Endothelial cell of umbilical vein (primary cell): ENCODE results near the gene TAF3. TPM values are rescaled to one million over a fixed set of nuclear protein-coding genes. Genes with fewer than 3 reads are reported as not detected.

Experiments
- BruUV-seq: library from RNA; stranded (reverse); fragments of 400-500 nt; replicated peaks from 2 replicates; lab custom pipeline; 2021; lab: Mats Ljungman, UMichigan
- CTCF ChIA-PET: fragments of 300-600, 350-600 bp; sonication (Branson Sonifier 250); formaldehyde crosslinking; loops from one replicate; lab custom pipeline; 2021; ENCODE audit warnings: antibody characterized with exemption, inconsistent platforms; lab: Charles Lee
- POLR2A ChIA-PET: fragments of 300-600, 350-600 bp; sonication (Branson Sonifier 250); formaldehyde crosslinking; loops from one replicate; lab custom pipeline; 2021; ENCODE audit warnings: antibody characterized with exemption, inconsistent platforms; lab: Charles Lee
- DNase-seq: peaks from one replicate; pipeline ENCODE4 v3.0.0-alpha.2; 2011; ENCODE audit warnings: low read depth, low spot score
- FAIRE-seq: peaks from 2 replicates; lab custom pipeline; 2011; peaks lifted over from hg19 to GRCh38; lab: Jason Lieb, UNC
- H2AFZ ChIP-seq: 2 replicates; pipeline ENCODE4 v1.6.0; 2012; ENCODE audit warnings: low read depth, low read length, control low read depth, inconsistent platforms
- H3K27ac ChIP-seq: 2 replicates; pipeline ENCODE4 v1.5.1; 2011; ENCODE audit warnings: low read depth, mild to moderate bottlenecking, control low read depth, low read length, moderate library complexity; ENCODE audit not compliant: insufficient read depth
- H3K27me3 ChIP-seq, 2 experiments: 2 replicates each; pipeline versions ENCODE4 v1.6.0 to v1.6.1; 2011; ENCODE audit warnings: low read length in 2 of 2, mixed read lengths in 1 of 2; ENCODE audit not compliant: control insufficient read depth in 2 of 2, insufficient read depth in 2 of 2
- H3K36me3 ChIP-seq, 2 experiments: 2 replicates in 1 of 2; 3 replicates in 1 of 2; pipeline ENCODE4 v1.5.1; 2011; ENCODE audit warnings: low read length in 2 of 2, mild to moderate bottlenecking in 1 of 2, moderate library complexity in 1 of 2; ENCODE audit not compliant: control insufficient read depth in 2 of 2, insufficient read depth in 2 of 2; ENCODE audit errors: extremely low read depth in 1 of 2
- H3K4me1 ChIP-seq: 3 replicates; pipeline ENCODE4 v1.5.1; 2011; ENCODE audit warnings: mild to moderate bottlenecking, low read length; ENCODE audit not compliant: control insufficient read depth, insufficient read depth; ENCODE audit errors: extremely low read depth
- H3K4me2 ChIP-seq: 2 replicates; pipeline ENCODE4 v1.6.1; 2011; ENCODE audit warnings: low read length, control low read depth, mixed read lengths; ENCODE audit not compliant: insufficient read depth
- H3K4me3 ChIP-seq, 3 experiments: fragments of 200-600 bp in 1 of 3; sonication (generic), shearing (Covaris generic) in 1 of 3; replicated peaks in 1 of 3; 2 replicates each; pipeline ENCODE4 v1.5.1; 2011 to 2016; ENCODE audit warnings: control low read depth in 3 of 3, low read length in 3 of 3, mild to moderate bottlenecking in 2 of 3, inconsistent platforms in 1 of 3, low read depth in 1 of 3, moderate library complexity in 1 of 3; ENCODE audit not compliant: insufficient read depth in 1 of 3
- H3K79me2 ChIP-seq: 2 replicates; pipeline ENCODE4 v1.6.0; 2012; ENCODE audit warnings: low read length, inconsistent platforms; ENCODE audit not compliant: control insufficient read depth, insufficient read depth
- H3K9ac ChIP-seq: replicated peaks from 2 replicates; pipeline ENCODE3; 2011; ENCODE audit warnings: low read length, control low read depth; ENCODE audit not compliant: insufficient read depth; ENCODE audit errors: extremely low read depth
- H3K9me1 ChIP-seq: replicated peaks from 3 replicates; pipeline ENCODE4 v1.6.0; 2011; ENCODE audit warnings: mild to moderate bottlenecking, low read length; ENCODE audit not compliant: control insufficient read depth, insufficient read depth; ENCODE audit errors: extremely low read depth
- H3K9me3 ChIP-seq: replicated peaks from 2 replicates; pipeline ENCODE4 v1.5.1; 2012; ENCODE audit warnings: low read length, inconsistent platforms; ENCODE audit not compliant: control insufficient read depth, insufficient read depth
- H4K20me1 ChIP-seq: replicated peaks from 2 replicates; pipeline ENCODE3; 2011; ENCODE audit warnings: mild to moderate bottlenecking, low read length; ENCODE audit not compliant: control insufficient read depth, insufficient read depth; ENCODE audit errors: extremely low read depth
- EZH2 ChIP-seq: IDR thresholded peaks from 2 replicates; pipeline ENCODE4 v1.6.1; 2012; ENCODE audit warnings: borderline replicate concordance, low read depth, mild to moderate bottlenecking, moderate library complexity, low read length, inconsistent platforms; ENCODE audit not compliant: severe bottlenecking
- FOS ChIP-seq: IDR thresholded peaks from 2 replicates; pipeline ENCODE4 v1.6.1; 2011; ENCODE audit warnings: mild to moderate bottlenecking, low read length, moderate library complexity, borderline replicate concordance; ENCODE audit not compliant: insufficient read depth
- GATA2 ChIP-seq: IDR thresholded peaks from 2 replicates; pipeline ENCODE4 v1.7.0; 2011; ENCODE audit warnings: low read depth, mild to moderate bottlenecking, moderate library complexity, mixed read lengths, low read length; ENCODE audit not compliant: insufficient read length, insufficient read depth
- JUN ChIP-seq: IDR thresholded peaks from 2 replicates; pipeline ENCODE4 v1.6.1; 2011; ENCODE audit warnings: borderline replicate concordance, low read depth; ENCODE audit not compliant: insufficient read length, insufficient read depth
- MYC ChIP-seq: IDR thresholded peaks from one replicate; pipeline ENCODE4 v1.6.1; 2011; ENCODE audit warnings: mild to moderate bottlenecking, low read depth, low read length
- POLR2A ChIP-seq: IDR thresholded peaks from 2 replicates; pipeline ENCODE4 v1.6.1; 2012; ENCODE audit warnings: low read depth, mild to moderate bottlenecking, control low read depth, low read length
- POLR2AphosphoS5 ChIP-seq: IDR thresholded peaks from 2 replicates; pipeline ENCODE4 v1.6.1; 2012; ENCODE audit warnings: low read depth, mild to moderate bottlenecking, control low read depth, low read length, moderate library complexity; ENCODE audit not compliant: insufficient read depth
- dilution Hi-C: fragments of 300-500 bp; cut with MboI; formaldehyde crosslinking; loops from one replicate; pipeline ENCODE4 v1.15.0; 2019; ENCODE audit warnings: low sequenced_read_pairs; ENCODE audit not compliant: extremely low pct_ligation_motif_present
- intact Hi-C: fragments of 100-400 bp; cut with micrococcal nuclease; formaldehyde crosslinking; loops from one replicate; pipeline ENCODE4 v1.10.0; 2022
- polyA plus RNA-seq, 4 experiments: library from polyadenylated mRNA; depleted of rRNA in 3 of 4; stranded (reverse) in 3 of 4; unstranded in 1 of 4; fragments of >200 nt; gene quantifications; 2 replicates each; pipeline versions ENCODE4 v1.2.1 to v1.2.3, GENCODE V29; 2011 to 2012; ENCODE audit warnings: missing spikeins in 1 of 4
- total RNA-seq: library from RNA; stranded (reverse); gene quantifications from 2 replicates; pipeline ENCODE4 v1.2.3, GENCODE V29; 2021
- TF ChIP-seq, protein P1 (sequence below): IDR thresholded peaks from 2 replicates; pipeline ENCODE4 v1.6.1; 2011; ENCODE audit not compliant: insufficient read depth, insufficient read length
- TF ChIP-seq, protein P2 (sequence below), 2 donors: IDR thresholded peaks; 1 replicate in 1 of 2; 2 replicates in 1 of 2; pipeline ENCODE4 v1.5.1; 2011; ENCODE audit warnings: low read length in 2 of 2, mild to moderate bottlenecking in 2 of 2, moderate library complexity in 2 of 2, control low read depth in 1 of 2, inconsistent platforms in 1 of 2, low read depth in 1 of 2; ENCODE audit not compliant: insufficient read depth in 1 of 2; ENCODE audit errors: extremely low read depth in 1 of 2

TAF3 gene
- total and polyA plus RNA-seq, 2 donors (not counting 3 experiments of a cell fraction or from before 2014, with no cell fraction given), result 2.4 to 10.5 TPM

DNA sequence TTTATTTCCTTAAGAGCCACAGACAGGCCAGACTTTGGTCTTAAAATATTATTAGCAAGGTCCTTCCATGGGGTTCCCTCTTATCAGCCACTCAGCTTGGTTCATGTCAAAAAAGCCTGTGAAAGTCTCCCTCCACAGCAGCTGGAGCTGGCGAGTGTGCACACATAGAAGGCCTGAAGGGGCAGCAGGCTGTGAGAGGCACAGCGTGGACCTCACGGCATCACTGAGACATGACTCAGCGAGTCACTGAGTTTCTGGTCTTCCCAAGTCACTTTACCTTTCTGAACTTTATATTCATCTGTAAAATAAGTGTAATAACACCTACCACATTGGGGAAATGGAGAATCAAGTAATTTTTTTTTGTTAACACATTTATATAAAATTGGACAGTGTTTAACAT lies 8.7 kb downstream of the TAF3 start:
- peaks cover 33% of the 10 kb centered on the region for H3K79me2 ChIP-seq
- H3K4me2 ChIP-seq, result no peak overlapping the region
- DNase-seq (no peak), FAIRE-seq (no peak)
- peaks cover 4% of the 10 kb centered on the region in 2 experiments for H3K36me3 ChIP-seq
- H2AFZ ChIP-seq, result no peak overlapping the region
- dilution Hi-C loops (no loop called here), intact Hi-C loops (no loop called here)
- peaks cover 2% of the 10 kb centered on the region for H3K4me1 ChIP-seq
- H3K27ac ChIP-seq, result no peak overlapping the region
- BruUV-seq, result no TSS peak
- no peaks in the 10 kb centered on the region for H4K20me1 ChIP-seq
- TF ChIP-seq FOS, result no peak
- TF ChIP-seq, protein P1, sequence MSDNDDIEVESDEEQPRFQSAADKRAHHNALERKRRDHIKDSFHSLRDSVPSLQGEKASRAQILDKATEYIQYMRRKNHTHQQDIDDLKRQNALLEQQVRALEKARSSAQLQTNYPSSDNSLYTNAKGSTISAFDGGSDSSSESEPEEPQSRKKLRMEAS, result no peak
- TF ChIP-seq POLR2A, result no peak
- no peak for TF ChIP-seq POLR2AphosphoS5
- TF ChIP-seq GATA2, result no peak
- TF ChIP-seq EZH2, result no peak
- TF ChIP-seq JUN, result no peak
- H3K9ac ChIP-seq, result no peak overlapping the region
- H3K9me1 ChIP-seq, result no peaks in the 10 kb centered on the region
- no peaks in the 10 kb centered on the region for H3K9me3 ChIP-seq
- ChIA-PET POLR2A (no interaction called here), CTCF (no interaction called here)
- no peaks in the 10 kb centered on the region for H3K27me3 ChIP-seq
- H3K4me3 ChIP-seq, result no peak overlapping the region

DNA sequence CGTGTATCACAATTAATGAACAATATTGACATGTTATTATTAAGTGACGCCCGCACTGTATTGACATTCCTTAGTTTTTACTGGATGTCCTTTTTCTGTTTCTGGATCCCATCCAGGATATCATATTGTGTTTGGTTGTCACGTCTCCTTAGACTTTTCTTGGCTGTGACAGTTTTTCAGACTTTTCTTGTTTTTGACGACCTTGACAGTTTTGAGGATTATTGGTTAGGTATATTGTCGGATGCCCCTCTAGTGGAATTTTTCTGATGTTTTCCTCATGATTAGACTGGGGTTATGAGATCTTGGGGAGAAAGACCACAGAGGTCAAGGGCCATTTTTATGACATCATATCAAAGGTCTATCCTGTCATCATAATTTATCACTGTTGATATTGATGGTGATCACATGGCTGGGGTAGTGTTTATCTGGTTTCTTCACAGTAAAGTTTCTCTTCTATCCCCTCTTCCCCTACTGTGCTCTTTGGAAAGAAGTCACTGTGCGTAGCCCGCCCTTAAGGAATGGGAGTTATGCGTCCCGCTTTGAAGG lies 11.1 kb downstream of the TAF3 start:
- no TSS peak for BruUV-seq
- no peak overlapping the region for H2AFZ ChIP-seq
- peaks cover 39% of the 10 kb centered on the region for H3K79me2 ChIP-seq
- no peak overlapping the region for H3K27ac ChIP-seq
- no peaks in the 10 kb centered on the region for H4K20me1 ChIP-seq
- no peak overlapping the region for H3K9ac ChIP-seq
- no peaks in the 10 kb centered on the region for H3K9me3 ChIP-seq
- no peak overlapping the region for H3K4me2 ChIP-seq
- TF ChIP-seq GATA2 (no peak), MYC (no peak), POLR2A (no peak), POLR2AphosphoS5 (no peak), FOS (no peak), JUN (no peak), EZH2 (no peak)
- TF ChIP-seq, protein P2, sequence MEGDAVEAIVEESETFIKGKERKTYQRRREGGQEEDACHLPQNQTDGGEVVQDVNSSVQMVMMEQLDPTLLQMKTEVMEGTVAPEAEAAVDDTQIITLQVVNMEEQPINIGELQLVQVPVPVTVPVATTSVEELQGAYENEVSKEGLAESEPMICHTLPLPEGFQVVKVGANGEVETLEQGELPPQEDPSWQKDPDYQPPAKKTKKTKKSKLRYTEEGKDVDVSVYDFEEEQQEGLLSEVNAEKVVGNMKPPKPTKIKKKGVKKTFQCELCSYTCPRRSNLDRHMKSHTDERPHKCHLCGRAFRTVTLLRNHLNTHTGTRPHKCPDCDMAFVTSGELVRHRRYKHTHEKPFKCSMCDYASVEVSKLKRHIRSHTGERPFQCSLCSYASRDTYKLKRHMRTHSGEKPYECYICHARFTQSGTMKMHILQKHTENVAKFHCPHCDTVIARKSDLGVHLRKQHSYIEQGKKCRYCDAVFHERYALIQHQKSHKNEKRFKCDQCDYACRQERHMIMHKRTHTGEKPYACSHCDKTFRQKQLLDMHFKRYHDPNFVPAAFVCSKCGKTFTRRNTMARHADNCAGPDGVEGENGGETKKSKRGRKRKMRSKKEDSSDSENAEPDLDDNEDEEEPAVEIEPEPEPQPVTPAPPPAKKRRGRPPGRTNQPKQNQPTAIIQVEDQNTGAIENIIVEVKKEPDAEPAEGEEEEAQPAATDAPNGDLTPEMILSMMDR (IDR thresholded peaks at IDR 0.05; ENCODE audit: extremely low read depth in 1 of 2, insufficient read depth in 1 of 2, low read depth in 1 of 2, low read length in 2 of 2), result no peak
- TF ChIP-seq, protein P1, result no peak
- peaks cover 4% of the 10 kb centered on the region in 2 experiments for H3K36me3 ChIP-seq
- DNase-seq, result no peak
- no peak for FAIRE-seq
- H3K4me1 ChIP-seq, result peaks cover 2% of the 10 kb centered on the region
- no peak overlapping the region for H3K4me3 ChIP-seq
- intact Hi-C loops (no loop called here), dilution Hi-C loops (no loop called here)
- CTCF ChIA-PET, result no interaction called here
- no peaks in the 10 kb centered on the region for H3K9me1 ChIP-seq
- H3K27me3 ChIP-seq, result no peaks in the 10 kb centered on the region
- POLR2A ChIA-PET, result no interaction called here
